BLaER1 (cell line): ENCODE results near the gene TMA7B.
A peak's percentile ranks its signal among the peaks of the same experiment; 100 is the strongest.
"Not testable (repeated sequence)": the region's sequence is repeated elsewhere in the genome, so short reads cannot be mapped to it uniquely, and the experiment has no call there.

Experiments used
- H3K27ac ChIP-seq: shearing (Covaris generic); formaldehyde crosslinking; 2 replicates; pipeline ENCODE4 v1.8.1; 2022
- H3K27me3 ChIP-seq: shearing (Covaris generic); formaldehyde crosslinking; 2 replicates; pipeline ENCODE4 v1.8.1; 2022
- H3K36me3 ChIP-seq: shearing (Covaris generic); formaldehyde crosslinking; 2 replicates; pipeline ENCODE4 v1.8.1; 2022
- H3K4me1 ChIP-seq: shearing (Covaris generic); formaldehyde crosslinking; 2 replicates; pipeline ENCODE4 v1.8.1; 2022
- H3K4me2 ChIP-seq: shearing (Covaris generic); formaldehyde crosslinking; 2 replicates; pipeline ENCODE4 v1.8.1; 2022
- H3K4me3 ChIP-seq: shearing (Covaris generic); formaldehyde crosslinking; 2 replicates; pipeline ENCODE4 v1.8.1; 2022
- H3K9ac ChIP-seq: shearing (Covaris generic); formaldehyde crosslinking; 2 replicates; pipeline ENCODE4 v1.8.1; 2022
- H3K9me3 ChIP-seq: shearing (Covaris generic); formaldehyde crosslinking; 2 replicates; pipeline ENCODE4 v1.8.1; 2022
- H4K20me1 ChIP-seq: shearing (Covaris generic); formaldehyde crosslinking; 2 replicates; pipeline ENCODE4 v1.8.1; 2022
- Cebpa-rat ChIP-seq: shearing (Covaris generic); IDR thresholded peaks from 2 replicates; pipeline ENCODE4 v1.8.1; 2022

The TMA7B gene

GRCh38 chr22:39951603-39952293, 8.4 kb upstream of the TMA7B start:
- H3K27me3 ChIP-seq, H3K36me3 ChIP-seq, H3K9ac ChIP-seq, H3K27ac ChIP-seq, H4K20me1 ChIP-seq, H3K4me3 ChIP-seq, H3K9me3 ChIP-seq: not testable (repeated sequence)
- peaks cover 56% of the 10 kb centered on the region for H3K4me1 ChIP-seq
- H3K4me2 ChIP-seq, result peak overlapping the region; percentile 64
- TF ChIP-seq Cebpa-rat, result 0 out of 2 replicates have a peak, but pooled peaks have one; percentile 27

- Histone ChIP-seq H3K9me3 (no peaks in the 10 kb centered on the region), H3K9ac (no peak overlapping the region), H3K4me2 (peak overlapping the region; percentile 64; the same call in 1 of the 2 replicates), H3K4me1 (peaks cover 56% of the 10 kb centered on the region), H3K27ac (no peak overlapping the region), H3K36me3 (no peaks in the 10 kb centered on the region), H3K27me3 (no peaks in the 10 kb centered on the region), H4K20me1 (no peaks in the 10 kb centered on the region), H3K4me3 (no peak overlapping the region)
- TF ChIP-seq Cebpa-rat, result no peak
These were observed 7.8 kb upstream of the TMA7B start for GRCh38 chr22:39952347-39952746.

- Histone ChIP-seq H3K4me3 (no peak overlapping the region), H3K4me1 (peaks cover 59% of the 10 kb centered on the region), H4K20me1 (no peaks in the 10 kb centered on the region), H3K27me3 (no peaks in the 10 kb centered on the region), H3K4me2 (no peak overlapping the region), H3K36me3 (no peaks in the 10 kb centered on the region), H3K9me3 (no peaks in the 10 kb centered on the region), H3K9ac (no peak overlapping the region), H3K27ac (no peak overlapping the region)
- no peak for TF ChIP-seq Cebpa-rat
These were observed 7.1 kb upstream of the TMA7B start for GRCh38 chr22:39953101-39953500.

GRCh38 chr22:39954584-39955055, 5.6 kb upstream of the TMA7B start:
- H3K27me3 ChIP-seq, result no peaks in the 10 kb centered on the region
- H3K9ac ChIP-seq, result no peak overlapping the region
- H3K4me1 ChIP-seq, result peaks cover 70% of the 10 kb centered on the region
- no peaks in the 10 kb centered on the region for H3K9me3 ChIP-seq
- H3K36me3 ChIP-seq, result no peaks in the 10 kb centered on the region
- no peak overlapping the region for H3K4me3 ChIP-seq
- H3K4me2 ChIP-seq, result no peak overlapping the region
- H4K20me1 ChIP-seq, result no peaks in the 10 kb centered on the region
- no peak overlapping the region for H3K27ac ChIP-seq
- TF ChIP-seq Cebpa-rat, result no peak

GRCh38 chr22:39955675-39956074, 4.5 kb upstream of the TMA7B start:
- Histone ChIP-seq H3K4me1 (peaks cover 67% of the 10 kb centered on the region), H3K36me3 (no peaks in the 10 kb centered on the region), H3K27me3 (no peaks in the 10 kb centered on the region), H3K27ac (no peak overlapping the region), H3K9ac (no peak overlapping the region), H4K20me1 (no peaks in the 10 kb centered on the region), H3K9me3 (no peaks in the 10 kb centered on the region), H3K4me3 (no peak overlapping the region), H3K4me2 (no peak overlapping the region)
- TF ChIP-seq Cebpa-rat, result no peak

- no peak for TF ChIP-seq Cebpa-rat
- no peak overlapping the region for H3K4me3 ChIP-seq
- H3K27ac ChIP-seq, result peak overlapping the region; percentile 23; the same call in 1 of the 2 replicates
- H3K27me3 ChIP-seq, result no peaks in the 10 kb centered on the region
- H4K20me1 ChIP-seq, result no peaks in the 10 kb centered on the region
- H3K4me1 ChIP-seq, result peaks cover 67% of the 10 kb centered on the region
- no peaks in the 10 kb centered on the region for H3K9me3 ChIP-seq
- no peaks in the 10 kb centered on the region for H3K36me3 ChIP-seq
- peak overlapping the region; percentile 71 for H3K4me2 ChIP-seq
- no peak overlapping the region for H3K9ac ChIP-seq
These were observed 3.1 kb upstream of the TMA7B start for GRCh38 chr22:39956932-39957664.

- Histone ChIP-seq H3K27ac (no peak overlapping the region; the same call in 1 of the 2 replicates), H3K4me3 (no peak overlapping the region), H4K20me1 (no peaks in the 10 kb centered on the region), H3K36me3 (no peaks in the 10 kb centered on the region), H3K4me2 (peak overlapping the region; percentile 71), H3K4me1 (peaks cover 69% of the 10 kb centered on the region), H3K9me3 (no peaks in the 10 kb centered on the region), H3K9ac (no peak overlapping the region), H3K27me3 (no peaks in the 10 kb centered on the region)
- TF ChIP-seq Cebpa-rat, result no peak
These were observed 2.0 kb upstream of the TMA7B start for GRCh38 chr22:39958009-39958711.

- no peaks in the 10 kb centered on the region for H4K20me1 ChIP-seq
- peak overlapping the region; percentile 71 for H3K4me2 ChIP-seq
- H3K4me3 ChIP-seq, result no peak overlapping the region
- H3K4me1 ChIP-seq, result peaks cover 72% of the 10 kb centered on the region
- H3K9ac ChIP-seq, result no peak overlapping the region
- H3K27me3 ChIP-seq, result no peaks in the 10 kb centered on the region
- TF ChIP-seq Cebpa-rat, result no peak
- no peaks in the 10 kb centered on the region for H3K36me3 ChIP-seq
- H3K9me3 ChIP-seq, result no peaks in the 10 kb centered on the region
- 0 out of 2 replicates have a peak overlapping the region, but pooled peaks have one; percentile 14 for H3K27ac ChIP-seq
These were observed 1.1 kb upstream of the TMA7B start for GRCh38 chr22:39958949-39959639.
